Breast epithelium (tissue), 4 donors: ENCODE data around the gene LRRC59. TPM values are rescaled to one million over a fixed set of nuclear protein-coding genes. Genes with fewer than 3 reads are reported as not detected.

Source experiments
- DNase-seq, 2 donors: peaks; one replicate each; pipeline ENCODE4 v3.0.0-alpha.2; 2019; ENCODE audit warnings: low spot score in 2 of 2
- H3K27ac ChIP-seq, 2 donors: fragments of 200-600 bp; sonication (generic) in 1 of 2; one replicate each; pipeline ENCODE4 v1.5.1; 2016 to 2019; ENCODE audit warnings: mild to moderate bottlenecking in 1 of 2
- H3K27me3 ChIP-seq, 2 donors: fragments of 200-600 bp; sonication (generic) in 1 of 2; one replicate each; pipeline versions ENCODE4 v1.5.1 to v1.6.0; 2017 to 2019; ENCODE audit warnings: control low read depth in 1 of 2, mild to moderate bottlenecking in 1 of 2
- H3K36me3 ChIP-seq: fragments of 200-600 bp; one replicate; pipeline ENCODE4 v1.5.1; 2019
- H3K4me1 ChIP-seq, 2 donors: fragments of 200-600 bp; sonication (generic); one replicate each; pipeline ENCODE4 v1.5.1; 2016 to 2019; ENCODE audit warnings: control low read depth in 1 of 2
- H3K4me3 ChIP-seq, 3 donors: fragments of 200-600 bp; sonication (generic); 1 replicate in 2 of 3; 2 replicates in 1 of 3; pipeline ENCODE4 v1.5.1; 2016 to 2019; ENCODE audit warnings: mild to moderate bottlenecking in 3 of 3, moderate library complexity in 2 of 3
- H3K9me3 ChIP-seq, 2 donors: fragments of 200-600 bp; sonication (generic) in 1 of 2; one replicate each; pipeline ENCODE4 v1.5.1; 2016 to 2019; ENCODE audit warnings: control low read depth in 1 of 2
- POLR2A ChIP-seq: fragments of 450-650 bp; IDR thresholded peaks from one replicate; pipeline ENCODE4 v1.6.1; 2016; ENCODE audit warnings: antibody characterized with exemption, mild to moderate bottlenecking, moderate library complexity
- POLR2AphosphoS5 ChIP-seq, 3 donors: sonication (generic); formaldehyde crosslinking; IDR thresholded peaks; one replicate each; pipeline ENCODE4 v1.6.1; 2017; ENCODE audit warnings: antibody characterized with exemption in 3 of 3
- intact Hi-C: fragments of 100-400 bp; cut with DNase I; formaldehyde crosslinking; loops from one replicate; pipeline ENCODE4 v1.15.1; 2023; ENCODE audit warnings: low total_unique reads
- total RNA-seq, 3 donors: library from RNA; depleted of rRNA; stranded (reverse); fragments of >200 nt; gene quantifications; one replicate each; pipeline ENCODE4 v1.1.0, GENCODE V29; 2016
- TF ChIP-seq, protein P1 (sequence below), 3 donors: fragments of 450-650 bp; IDR thresholded peaks; one replicate each; pipeline ENCODE4 v1.5.1; 2016 to 2017; ENCODE audit warnings: antibody characterized with exemption in 3 of 3, mild to moderate bottlenecking in 3 of 3, moderate library complexity in 3 of 3

Gene LRRC59
- total RNA-seq, 3 donors from 2014 or later = 42.1 to 72.8 (median 54.0) TPM

DNA sequence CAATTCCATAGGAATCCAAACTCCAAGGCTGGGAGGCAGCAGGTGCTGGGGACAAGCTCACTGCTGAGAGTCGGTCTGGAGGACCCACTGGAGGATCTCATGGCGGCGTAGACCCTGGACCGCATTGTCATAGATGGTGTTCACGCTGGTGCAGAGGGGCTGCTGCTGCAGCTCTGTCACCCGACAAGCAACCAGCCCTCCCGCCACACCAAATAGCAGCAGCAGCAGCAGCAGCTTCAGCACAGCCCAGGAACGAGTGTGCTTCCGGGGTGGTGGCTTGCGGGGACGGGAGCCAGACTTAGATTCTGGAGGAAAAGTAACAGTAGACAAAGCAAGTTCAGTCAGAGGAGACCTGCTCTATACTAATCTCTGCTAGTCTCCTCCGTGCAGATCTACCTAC lies 14.4 kb downstream of the LRRC59 start:
- Histone ChIP-seq H3K27ac (no peak overlapping the region), H3K27me3 (no peaks in the 10 kb centered on the region), H3K9me3 (no peaks in the 10 kb centered on the region), H3K36me3 (peaks cover 12% of the 10 kb centered on the region), H3K4me1 (no peaks in the 10 kb centered on the region), H3K4me3 (no peak overlapping the region)
- TF ChIP-seq, protein P1, sequence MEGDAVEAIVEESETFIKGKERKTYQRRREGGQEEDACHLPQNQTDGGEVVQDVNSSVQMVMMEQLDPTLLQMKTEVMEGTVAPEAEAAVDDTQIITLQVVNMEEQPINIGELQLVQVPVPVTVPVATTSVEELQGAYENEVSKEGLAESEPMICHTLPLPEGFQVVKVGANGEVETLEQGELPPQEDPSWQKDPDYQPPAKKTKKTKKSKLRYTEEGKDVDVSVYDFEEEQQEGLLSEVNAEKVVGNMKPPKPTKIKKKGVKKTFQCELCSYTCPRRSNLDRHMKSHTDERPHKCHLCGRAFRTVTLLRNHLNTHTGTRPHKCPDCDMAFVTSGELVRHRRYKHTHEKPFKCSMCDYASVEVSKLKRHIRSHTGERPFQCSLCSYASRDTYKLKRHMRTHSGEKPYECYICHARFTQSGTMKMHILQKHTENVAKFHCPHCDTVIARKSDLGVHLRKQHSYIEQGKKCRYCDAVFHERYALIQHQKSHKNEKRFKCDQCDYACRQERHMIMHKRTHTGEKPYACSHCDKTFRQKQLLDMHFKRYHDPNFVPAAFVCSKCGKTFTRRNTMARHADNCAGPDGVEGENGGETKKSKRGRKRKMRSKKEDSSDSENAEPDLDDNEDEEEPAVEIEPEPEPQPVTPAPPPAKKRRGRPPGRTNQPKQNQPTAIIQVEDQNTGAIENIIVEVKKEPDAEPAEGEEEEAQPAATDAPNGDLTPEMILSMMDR (IDR thresholded peaks at IDR 0.05) = no peak
- DNase-seq = no peak
- intact Hi-C loops = no loop called here

DNA sequence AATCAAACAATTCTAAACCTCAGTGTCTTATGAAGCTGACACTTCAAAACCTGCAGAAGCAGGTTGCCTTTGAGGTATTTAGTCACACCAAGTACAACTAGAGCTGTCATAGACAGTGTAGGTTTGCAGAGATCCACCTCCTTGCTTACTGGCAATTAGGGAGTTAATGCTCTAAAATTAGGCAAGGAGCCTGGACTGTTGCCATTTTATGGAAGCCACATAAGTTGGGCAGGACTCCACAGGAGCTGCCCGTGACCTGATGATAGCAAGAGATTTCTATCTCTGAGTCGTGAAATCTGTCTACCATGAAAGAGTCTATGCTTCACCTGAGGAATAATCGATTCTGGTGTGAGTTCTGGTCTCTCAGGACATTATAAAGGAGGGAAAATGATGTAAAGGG lies 15.4 kb downstream of the LRRC59 start:
- Histone ChIP-seq H3K36me3 (peaks cover 12% of the 10 kb centered on the region), H3K4me1 (no peaks in the 10 kb centered on the region), H3K9me3 (no peaks in the 10 kb centered on the region), H3K27ac (no peak overlapping the region), H3K27me3 (no peaks in the 10 kb centered on the region), H3K4me3 (no peak overlapping the region)
- TF ChIP-seq POLR2A = no peak
- TF ChIP-seq, protein P1 (IDR thresholded peaks at IDR 0.05) = no peak
- no peak for TF ChIP-seq POLR2AphosphoS5 (IDR thresholded peaks at IDR 0.05)
- no peak for DNase-seq
- intact Hi-C loops = no loop called here

DNA sequence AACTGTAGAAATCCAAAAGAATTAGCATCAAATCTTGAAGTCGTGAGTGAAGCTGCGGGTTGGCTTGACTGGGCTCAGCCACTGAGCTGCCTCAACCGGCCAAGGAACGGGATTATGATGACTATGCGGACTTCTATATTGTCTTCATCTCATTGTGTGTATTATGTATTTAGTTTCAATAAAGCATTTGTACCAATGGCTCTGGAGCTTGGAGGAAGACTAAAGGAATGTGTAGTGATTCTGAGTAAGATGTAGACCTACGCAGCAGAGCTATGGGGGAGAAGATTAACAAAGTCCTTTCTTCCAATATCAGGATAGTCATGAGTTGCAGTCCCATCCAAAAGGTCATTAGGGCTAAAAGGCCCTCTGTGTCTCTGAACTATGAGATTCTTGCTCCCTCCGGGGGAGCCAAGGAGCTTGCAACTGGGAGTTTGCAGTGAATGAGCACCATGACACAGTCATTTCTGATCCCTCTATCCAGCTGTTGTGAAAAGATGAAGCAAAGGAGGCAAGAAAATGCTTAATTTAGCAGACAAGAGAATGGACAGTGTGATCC lies 16.0 kb downstream of the LRRC59 start:
- no peaks in the 10 kb centered on the region for H3K9me3 ChIP-seq
- H3K36me3 ChIP-seq = peaks cover 12% of the 10 kb centered on the region
- H3K4me1 ChIP-seq = no peaks in the 10 kb centered on the region
- TF ChIP-seq POLR2AphosphoS5 (IDR thresholded peaks at IDR 0.05) (no peak), POLR2A (no peak)
- TF ChIP-seq, protein P1 (IDR thresholded peaks at IDR 0.05) = no peak
- no peak overlapping the region for H3K27ac ChIP-seq
- no peak for DNase-seq
- no peaks in the 10 kb centered on the region for H3K27me3 ChIP-seq
- intact Hi-C loops = no loop called here
- no peak overlapping the region for H3K4me3 ChIP-seq

DNA sequence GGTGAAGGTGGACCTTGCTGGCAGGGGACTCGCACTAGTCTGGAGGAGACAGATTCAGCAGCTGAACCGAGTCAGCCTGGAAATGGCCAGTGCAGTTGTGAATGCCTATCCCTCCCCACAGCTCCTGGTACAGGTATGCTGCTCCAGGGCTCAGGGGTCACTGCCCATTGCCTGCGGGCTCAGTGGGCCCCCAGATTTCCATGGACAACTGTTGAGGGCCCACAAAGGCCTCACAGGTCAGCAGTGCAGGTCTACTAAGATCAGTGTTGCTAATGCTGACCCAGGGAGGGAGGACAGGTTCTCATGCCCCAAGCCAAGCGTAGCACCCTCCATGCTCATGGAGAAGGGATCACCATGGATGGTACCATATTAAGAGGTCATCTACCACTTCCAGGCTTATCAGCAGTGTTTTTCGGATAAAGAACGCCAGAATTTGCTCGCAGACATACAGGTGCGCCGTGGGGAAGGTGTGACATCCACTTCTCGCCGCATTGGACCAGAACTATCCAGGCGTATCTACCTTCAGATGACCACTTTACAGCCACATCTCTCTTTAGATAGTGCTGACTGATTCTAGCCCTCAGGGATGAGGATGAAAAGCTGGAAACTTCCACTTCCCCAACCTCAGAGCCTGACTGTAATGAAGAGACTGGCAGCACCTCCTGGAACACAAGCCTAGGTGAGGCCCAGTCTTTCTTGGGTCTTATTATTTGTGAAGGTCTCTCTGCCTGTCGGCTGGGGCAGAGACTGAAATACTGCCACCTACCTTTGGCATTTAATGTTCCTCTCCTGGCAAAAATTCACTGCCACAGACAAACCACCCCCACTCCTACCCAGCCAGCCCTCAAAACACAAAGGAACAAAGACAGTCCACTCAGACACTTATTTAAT lies 16.7 kb downstream of the LRRC59 start:
- TF ChIP-seq POLR2A (no peak), POLR2AphosphoS5 (IDR thresholded peaks at IDR 0.05) (no peak)
- TF ChIP-seq, protein P1 (IDR thresholded peaks at IDR 0.05) = no peak
- Histone ChIP-seq H3K4me3 (no peak overlapping the region), H3K27ac (no peak overlapping the region), H3K27me3 (no peaks in the 10 kb centered on the region), H3K9me3 (no peaks in the 10 kb centered on the region), H3K4me1 (no peaks in the 10 kb centered on the region), H3K36me3 (peaks cover 12% of the 10 kb centered on the region)
- intact Hi-C loops = no loop called here
- DNase-seq = no peak
